C4-2B (cell line): Measurements from ENCODE around the gene OPCML.

Experiments
- ZFX ChIP-seq: fragments of 450-650 bp; IDR thresholded peaks from 2 replicates; pipeline ENCODE4 v1.6.1; 2017
- TF ChIP-seq, protein P1 (sequence below): fragments of 450-650 bp; conservative IDR thresholded peaks from 2 replicates; pipeline ENCODE4 v1.5.1; 2017; ENCODE audit warnings: mild to moderate bottlenecking

DNA sequence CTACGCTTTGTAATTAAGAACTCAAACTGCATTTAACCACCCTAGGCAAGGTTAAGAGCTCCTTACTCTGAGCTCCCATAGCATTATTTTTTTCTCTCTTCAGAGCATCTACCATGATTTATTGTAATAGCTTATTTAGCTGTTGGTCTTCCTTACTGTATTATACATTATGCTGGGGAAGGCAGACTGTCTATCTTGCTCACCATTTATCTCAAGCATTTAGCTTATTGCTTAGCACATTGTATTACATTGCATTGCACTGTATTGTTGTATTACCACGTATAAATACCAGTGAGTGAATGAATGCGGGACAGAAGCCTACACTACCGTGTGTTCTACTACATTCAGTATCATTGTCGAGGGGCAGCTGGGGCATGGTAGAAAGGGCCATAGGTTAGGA, 324.3 kb downstream of the OPCML start:
- TF ChIP-seq, protein P1, sequence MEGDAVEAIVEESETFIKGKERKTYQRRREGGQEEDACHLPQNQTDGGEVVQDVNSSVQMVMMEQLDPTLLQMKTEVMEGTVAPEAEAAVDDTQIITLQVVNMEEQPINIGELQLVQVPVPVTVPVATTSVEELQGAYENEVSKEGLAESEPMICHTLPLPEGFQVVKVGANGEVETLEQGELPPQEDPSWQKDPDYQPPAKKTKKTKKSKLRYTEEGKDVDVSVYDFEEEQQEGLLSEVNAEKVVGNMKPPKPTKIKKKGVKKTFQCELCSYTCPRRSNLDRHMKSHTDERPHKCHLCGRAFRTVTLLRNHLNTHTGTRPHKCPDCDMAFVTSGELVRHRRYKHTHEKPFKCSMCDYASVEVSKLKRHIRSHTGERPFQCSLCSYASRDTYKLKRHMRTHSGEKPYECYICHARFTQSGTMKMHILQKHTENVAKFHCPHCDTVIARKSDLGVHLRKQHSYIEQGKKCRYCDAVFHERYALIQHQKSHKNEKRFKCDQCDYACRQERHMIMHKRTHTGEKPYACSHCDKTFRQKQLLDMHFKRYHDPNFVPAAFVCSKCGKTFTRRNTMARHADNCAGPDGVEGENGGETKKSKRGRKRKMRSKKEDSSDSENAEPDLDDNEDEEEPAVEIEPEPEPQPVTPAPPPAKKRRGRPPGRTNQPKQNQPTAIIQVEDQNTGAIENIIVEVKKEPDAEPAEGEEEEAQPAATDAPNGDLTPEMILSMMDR: no peak
- TF ChIP-seq ZFX: no peak
